T1000 (cell line): Measurements from ENCODE around the gene ABCA1.

ENCODE experiments used
- DNase-seq: peaks from one replicate; lab custom pipeline; 2025; ENCODE audit warnings: mixed read lengths; lab: John Stamatoyannopoulos, UW

Gene ABCA1

GRCh38 chr9:104767507-104767906 lies 160.4 kb downstream of the ABCA1 start:
- DNase-seq: no peak

- no peak for DNase-seq
Observed at GRCh38 chr9:104766025-104766424, 161.9 kb downstream of the ABCA1 start.

- no peak for DNase-seq
Observed at GRCh38 chr9:104765138-104765537, 162.8 kb downstream of the ABCA1 start.

- no peak for DNase-seq
Observed at GRCh38 chr9:104758974-104759373, 169.0 kb downstream of the ABCA1 start.

- DNase-seq: no peak
Observed at GRCh38 chr9:104750185-104750767, 177.7 kb downstream of the ABCA1 start.

GRCh38 chr9:104748359-104749031 lies 179.5 kb downstream of the ABCA1 start:
- no peak for DNase-seq

GRCh38 chr9:104747565-104748358 lies 180.2 kb downstream of the ABCA1 start, which contains the start of gene NIPSNAP3A:
NIPSNAP3A (plus strand) TSS chr9:104747683; CDS start chr9:104747793, 110 bp downstream.
- DNase-seq: peak; percentile 83

GRCh38 chr9:104747245-104747564 lies 180.8 kb downstream of the ABCA1 start:
- DNase-seq: no peak

GRCh38 chr9:104746798-104747197 lies 181.2 kb downstream of the ABCA1 start:
- DNase-seq: no peak

- no peak for DNase-seq
Observed at GRCh38 chr9:104746285-104746684, 181.7 kb downstream of the ABCA1 start.

- no peak for DNase-seq
Observed at GRCh38 chr9:104745852-104746251, 182.1 kb downstream of the ABCA1 start.

GRCh38 chr9:104743376-104743985 lies 184.5 kb downstream of the ABCA1 start:
- DNase-seq: no peak

- DNase-seq: no peak
Observed at GRCh38 chr9:104740621-104741020, 187.3 kb downstream of the ABCA1 start.

- no peak for DNase-seq
Observed at GRCh38 chr9:104738452-104738851, 189.5 kb downstream of the ABCA1 start.
